ENCODE measurements around the gene NECTIN2.

DNA sequence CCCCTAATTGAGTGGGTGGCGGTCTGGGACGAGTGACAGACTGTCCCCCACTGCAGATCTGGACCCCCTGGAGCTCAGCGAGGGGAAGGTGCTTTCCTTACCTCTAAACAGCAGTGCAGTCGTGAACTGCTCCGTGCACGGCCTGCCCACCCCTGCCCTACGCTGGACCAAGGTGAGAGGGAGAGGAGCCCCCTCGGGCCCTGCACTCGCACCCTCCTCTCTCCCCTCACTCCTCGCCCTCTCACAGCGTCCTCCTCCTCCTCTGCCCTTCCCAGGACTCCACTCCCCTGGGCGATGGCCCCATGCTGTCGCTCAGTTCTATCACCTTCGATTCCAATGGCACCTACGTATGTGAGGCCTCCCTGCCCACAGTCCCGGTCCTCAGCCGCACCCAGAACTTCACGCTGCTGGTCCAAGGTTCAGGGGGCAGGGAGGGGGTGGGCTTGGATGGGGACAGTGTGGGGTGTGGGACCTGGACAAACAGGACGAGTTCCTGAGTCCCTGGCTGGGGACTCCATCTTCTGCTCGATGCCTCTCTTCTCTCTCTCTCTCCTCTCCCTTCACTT is 27.5 kb upstream of the NECTIN2 start:
- TF ChIP-seq, protein P1, sequence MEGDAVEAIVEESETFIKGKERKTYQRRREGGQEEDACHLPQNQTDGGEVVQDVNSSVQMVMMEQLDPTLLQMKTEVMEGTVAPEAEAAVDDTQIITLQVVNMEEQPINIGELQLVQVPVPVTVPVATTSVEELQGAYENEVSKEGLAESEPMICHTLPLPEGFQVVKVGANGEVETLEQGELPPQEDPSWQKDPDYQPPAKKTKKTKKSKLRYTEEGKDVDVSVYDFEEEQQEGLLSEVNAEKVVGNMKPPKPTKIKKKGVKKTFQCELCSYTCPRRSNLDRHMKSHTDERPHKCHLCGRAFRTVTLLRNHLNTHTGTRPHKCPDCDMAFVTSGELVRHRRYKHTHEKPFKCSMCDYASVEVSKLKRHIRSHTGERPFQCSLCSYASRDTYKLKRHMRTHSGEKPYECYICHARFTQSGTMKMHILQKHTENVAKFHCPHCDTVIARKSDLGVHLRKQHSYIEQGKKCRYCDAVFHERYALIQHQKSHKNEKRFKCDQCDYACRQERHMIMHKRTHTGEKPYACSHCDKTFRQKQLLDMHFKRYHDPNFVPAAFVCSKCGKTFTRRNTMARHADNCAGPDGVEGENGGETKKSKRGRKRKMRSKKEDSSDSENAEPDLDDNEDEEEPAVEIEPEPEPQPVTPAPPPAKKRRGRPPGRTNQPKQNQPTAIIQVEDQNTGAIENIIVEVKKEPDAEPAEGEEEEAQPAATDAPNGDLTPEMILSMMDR (IDR thresholded peaks at IDR 0.05; ENCODE audit: low read length), result no peak
- TF ChIP-seq EZH2 (IDR thresholded peaks at IDR 0.05; ENCODE audit: borderline replicate concordance, low read length), result no peak
